DOHH2 (cell line): Measurements from ENCODE around the gene AUTS2.

ENCODE experiments used
- EZH2phosphoT487 ChIP-seq: fragments of 200-600 bp; sonication (generic); IDR thresholded peaks from 2 replicates; pipeline ENCODE4 v1.6.1; 2017; ENCODE audit warnings: borderline replicate concordance, mild to moderate bottlenecking, antibody characterized with exemption, low read length, moderate library complexity, mixed read lengths
- TF ChIP-seq, protein P1 (sequence below): fragments of 200-600 bp; sonication (generic); IDR thresholded peaks from one replicate; pipeline ENCODE4 v1.5.1; 2014; ENCODE audit warnings: antibody characterized with exemption, mild to moderate bottlenecking, low read depth, low read length; ENCODE audit not compliant: poor library complexity, severe bottlenecking

- TF ChIP-seq, protein P1, sequence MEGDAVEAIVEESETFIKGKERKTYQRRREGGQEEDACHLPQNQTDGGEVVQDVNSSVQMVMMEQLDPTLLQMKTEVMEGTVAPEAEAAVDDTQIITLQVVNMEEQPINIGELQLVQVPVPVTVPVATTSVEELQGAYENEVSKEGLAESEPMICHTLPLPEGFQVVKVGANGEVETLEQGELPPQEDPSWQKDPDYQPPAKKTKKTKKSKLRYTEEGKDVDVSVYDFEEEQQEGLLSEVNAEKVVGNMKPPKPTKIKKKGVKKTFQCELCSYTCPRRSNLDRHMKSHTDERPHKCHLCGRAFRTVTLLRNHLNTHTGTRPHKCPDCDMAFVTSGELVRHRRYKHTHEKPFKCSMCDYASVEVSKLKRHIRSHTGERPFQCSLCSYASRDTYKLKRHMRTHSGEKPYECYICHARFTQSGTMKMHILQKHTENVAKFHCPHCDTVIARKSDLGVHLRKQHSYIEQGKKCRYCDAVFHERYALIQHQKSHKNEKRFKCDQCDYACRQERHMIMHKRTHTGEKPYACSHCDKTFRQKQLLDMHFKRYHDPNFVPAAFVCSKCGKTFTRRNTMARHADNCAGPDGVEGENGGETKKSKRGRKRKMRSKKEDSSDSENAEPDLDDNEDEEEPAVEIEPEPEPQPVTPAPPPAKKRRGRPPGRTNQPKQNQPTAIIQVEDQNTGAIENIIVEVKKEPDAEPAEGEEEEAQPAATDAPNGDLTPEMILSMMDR, result no peak
- no peak for TF ChIP-seq EZH2phosphoT487
Measured at GRCh38 chr7:70114806-70115205, 516.5 kb downstream of the AUTS2 start.
